Heart left ventricle (tissue), 13 donors: Measurements from ENCODE around the gene SP140.

Source experiments
- CTCF ChIP-seq, 12 donors: fragments of 200-600 bp; sonication (generic) in 4 of 12; IDR thresholded peaks; one replicate each; pipeline versions ENCODE4 v1.5.0 to v1.8.0; 2018 to 2022; ENCODE audit warnings: antibody characterized with exemption in 12 of 12, mild to moderate bottlenecking in 5 of 12
- POLR2A ChIP-seq, 2 donors: fragments of 450-650 bp; IDR thresholded peaks; one replicate each; pipeline ENCODE4 v1.6.1; 2017; ENCODE audit warnings: antibody characterized with exemption in 2 of 2, mild to moderate bottlenecking in 2 of 2, moderate library complexity in 2 of 2
- donor health status: ischemic (EF 13 %, LVEDD 7.1; RV severe dilation, severe dysfunction).
- donor health status: DM: no; HTN: yes; CAD: no.
- donor health status: DM: no; HTN: no; CAD: no.
- donor health status: ischemic (EF 25% LVEDD 6.9; RV normal size, moderate dysfunction).
- donor health status: ischemic (EF 25% LVEDD 5.7; RV mildly dilated, moderate dysfunction).
- donor health status: ischemic (EF 35%, LVEDD 5.7; RV mildly dilated, moderate dysfunction).
- donor health status: nonischemic (EF 11% LVEDD 7.7; RV severe dilation, severe dysfunction).
- donor health status: DM: yes; HTN: yes; CAD: no.
- donor health status: PGD.
- donor health status: ischemic (EF 29% LVEDD 5.4; RV normal size, mild dysfunction).
- donor health status: nonischemic (EF 23%, LVEDD 6.1; RV moderate dilation, normal function).

DNA sequence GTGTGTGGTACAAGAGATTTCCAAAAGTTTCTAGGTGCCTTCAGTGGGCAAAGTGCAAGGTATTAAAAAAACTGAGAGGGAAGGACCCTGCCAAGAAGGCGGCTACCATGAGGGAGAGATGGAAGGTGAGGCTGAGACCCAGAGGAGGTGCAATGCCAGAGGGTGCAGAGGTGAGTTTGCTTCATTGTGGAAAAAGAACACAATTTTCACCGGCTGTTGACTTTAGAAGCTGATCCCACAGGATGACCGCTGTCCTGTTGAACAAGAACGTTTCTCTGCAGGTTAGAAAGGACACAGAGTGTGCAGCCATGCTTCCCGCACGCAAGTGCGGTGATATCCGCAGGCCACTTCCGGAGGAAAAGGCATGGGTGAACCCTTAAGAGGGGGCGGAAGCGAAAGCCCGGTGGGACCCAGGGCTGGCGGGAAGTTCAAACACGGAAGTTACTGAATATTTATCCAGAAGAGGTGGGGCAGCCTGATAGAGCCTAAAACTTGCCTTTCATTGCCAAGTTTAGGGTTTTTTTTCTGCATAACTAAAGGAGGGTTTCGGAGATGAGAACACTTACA lies 22.3 kb upstream of the SP140 start:
- no peak for TF ChIP-seq CTCF (IDR thresholded peaks at IDR 0.05)
- TF ChIP-seq POLR2A (IDR thresholded peaks at IDR 0.05) = no peak
